Smooth muscle cell (in vitro differentiated cells): Measurements from ENCODE around the gene ADAP2. TPM values are rescaled to one million over a fixed set of nuclear protein-coding genes. Genes with fewer than 3 reads are reported as not detected.

Experiments
- DNase-seq: peaks from one replicate; lab custom pipeline; 2025; ENCODE audit not compliant: unreplicated experiment; lab: John Stamatoyannopoulos, UW
- H2AFZ ChIP-seq: fragments of 200-600 bp; sonication (generic); 2 replicates; pipeline ENCODE4 v1.6.0; 2016; ENCODE audit warnings: antibody characterized with exemption, low read depth, mild to moderate bottlenecking
- H3F3A ChIP-seq: fragments of 200-600 bp; sonication (generic); 2 replicates; pipeline ENCODE4 v1.6.0; 2017; ENCODE audit warnings: antibody characterized with exemption, low read depth
- H3K27ac ChIP-seq: fragments of 200-600 bp; sonication (generic); 2 replicates; pipeline ENCODE4 v1.5.1; 2016; ENCODE audit warnings: low read depth, mild to moderate bottlenecking
- H3K27me3 ChIP-seq: fragments of 200-600 bp; sonication (generic); 2 replicates; pipeline ENCODE4 v1.6.1; 2016; ENCODE audit warnings: low read depth, mild to moderate bottlenecking
- H3K36me3 ChIP-seq: fragments of 200-600 bp; sonication (generic); 2 replicates; pipeline ENCODE4 v1.5.1; 2016; ENCODE audit warnings: low read depth
- H3K4me1 ChIP-seq: fragments of 200-600 bp; sonication (generic); 2 replicates; pipeline ENCODE4 v1.5.1; 2016; ENCODE audit warnings: low read depth
- H3K4me2 ChIP-seq: fragments of 200-600 bp; sonication (generic); 2 replicates; pipeline ENCODE4 v1.6.0; 2016; ENCODE audit warnings: mild to moderate bottlenecking
- H3K4me3 ChIP-seq: fragments of 200-600 bp; sonication (generic); 2 replicates; pipeline ENCODE4 v1.5.1; 2016; ENCODE audit warnings: mild to moderate bottlenecking
- H3K79me2 ChIP-seq: fragments of 200-600 bp; sonication (generic); 2 replicates; pipeline ENCODE4 v1.6.0; 2016; ENCODE audit warnings: low read depth, mild to moderate bottlenecking
- H3K9ac ChIP-seq: fragments of 200-600 bp; sonication (generic); 2 replicates; pipeline ENCODE4 v1.6.0; 2016; ENCODE audit warnings: low read depth
- H3K9me3 ChIP-seq: fragments of 200-600 bp; sonication (generic); replicated peaks from 2 replicates; pipeline ENCODE4 v1.5.1; 2016; ENCODE audit warnings: low read depth
- H4K20me1 ChIP-seq: fragments of 200-600 bp; sonication (generic); 2 replicates; pipeline ENCODE4 v1.6.0; 2016; ENCODE audit warnings: low read depth
- CTCF ChIP-seq: fragments of 200-600 bp; sonication (generic); IDR thresholded peaks from 2 replicates; pipeline ENCODE4 v1.5.1; 2017; ENCODE audit warnings: borderline replicate concordance, mild to moderate bottlenecking, antibody characterized with exemption; ENCODE audit not compliant: insufficient read depth, poor library complexity, severe bottlenecking
- WGBS: methylation state at CpG from one replicate; pipeline ENCODE4 v1.1.7; 2016; ENCODE audit warnings: low lambda C conversion rate; 5-methylcytosine and 5-hydroxymethylcytosine counted together
- polyA plus RNA-seq: library from polyadenylated mRNA; unstranded; fragments of >200 nt; fragmentation: Nextera tagmentation; extraction: Ambion mirVana; gene quantifications from 2 replicates; pipeline ENCODE4 v1.2.1, GENCODE V29; 2016
- total RNA-seq: library from RNA; depleted of rRNA; stranded (reverse); fragments of >200 nt; gene quantifications from 2 replicates; pipeline ENCODE4 v1.2.3, GENCODE V29; 2014

Gene ADAP2
- total and polyA plus RNA-seq, 2 experiments from 2014 or later: 0.13 to 0.43 TPM

GRCh38 chr17:30992551-30992950, 70.8 kb downstream of the ADAP2 start:
- no peak overlapping the region for H3K4me2 ChIP-seq
- no peaks in the 10 kb centered on the region for H3F3A ChIP-seq
- 92% methylated on average over 3 of the region's 3 CpGs for WGBS
- no peaks in the 10 kb centered on the region for H4K20me1 ChIP-seq
- no peaks in the 10 kb centered on the region for H3K79me2 ChIP-seq
- no peak for DNase-seq
- H3K9ac ChIP-seq: no peak overlapping the region
- H3K27ac ChIP-seq: no peak overlapping the region
- no peak overlapping the region for H2AFZ ChIP-seq
- H3K4me1 ChIP-seq: no peaks in the 10 kb centered on the region
- H3K27me3 ChIP-seq: no peaks in the 10 kb centered on the region
- no peak for TF ChIP-seq CTCF
- H3K36me3 ChIP-seq: no peaks in the 10 kb centered on the region
- no peaks in the 10 kb centered on the region for H3K9me3 ChIP-seq
- H3K4me3 ChIP-seq: no peak overlapping the region

- no peak overlapping the region for H3K4me3 ChIP-seq
Measured at GRCh38 chr17:30995347-30995746, 73.6 kb downstream of the ADAP2 start.

GRCh38 chr17:30996486-30996885, 74.7 kb downstream of the ADAP2 start:
- no peaks in the 10 kb centered on the region for H3F3A ChIP-seq
- H3K9me3 ChIP-seq: no peaks in the 10 kb centered on the region
- H3K36me3 ChIP-seq: no peaks in the 10 kb centered on the region
- no peaks in the 10 kb centered on the region for H3K27me3 ChIP-seq
- no peak overlapping the region for H3K9ac ChIP-seq
- TF ChIP-seq CTCF: no peak
- DNase-seq: no peak
- no peak overlapping the region for H3K4me3 ChIP-seq
- H3K27ac ChIP-seq: no peak overlapping the region
- 100% methylated on average over 3 of the region's 3 CpGs for WGBS
- no peak overlapping the region for H2AFZ ChIP-seq
- no peak overlapping the region for H3K4me2 ChIP-seq
- H3K79me2 ChIP-seq: no peaks in the 10 kb centered on the region
- H3K4me1 ChIP-seq: no peaks in the 10 kb centered on the region
- H4K20me1 ChIP-seq: no peaks in the 10 kb centered on the region

More at GRCh38 chr17:30995347-30995746, 73.6 kb downstream of the ADAP2 start:
- no peak overlapping the region for H3K27ac ChIP-seq
- H3K27me3 ChIP-seq: no peaks in the 10 kb centered on the region
- no peak overlapping the region for H3K4me2 ChIP-seq
- no peaks in the 10 kb centered on the region for H3K36me3 ChIP-seq
- no peaks in the 10 kb centered on the region for H3K79me2 ChIP-seq
- no peaks in the 10 kb centered on the region for H3F3A ChIP-seq
- H3K4me1 ChIP-seq: no peaks in the 10 kb centered on the region
- no peak overlapping the region for H2AFZ ChIP-seq
- H3K9ac ChIP-seq: no peak overlapping the region
- WGBS: 100% methylated on average over 3 of the region's 3 CpGs
- H3K9me3 ChIP-seq: no peaks in the 10 kb centered on the region
- no peak for TF ChIP-seq CTCF
- DNase-seq: no peak
- no peaks in the 10 kb centered on the region for H4K20me1 ChIP-seq

DNA sequence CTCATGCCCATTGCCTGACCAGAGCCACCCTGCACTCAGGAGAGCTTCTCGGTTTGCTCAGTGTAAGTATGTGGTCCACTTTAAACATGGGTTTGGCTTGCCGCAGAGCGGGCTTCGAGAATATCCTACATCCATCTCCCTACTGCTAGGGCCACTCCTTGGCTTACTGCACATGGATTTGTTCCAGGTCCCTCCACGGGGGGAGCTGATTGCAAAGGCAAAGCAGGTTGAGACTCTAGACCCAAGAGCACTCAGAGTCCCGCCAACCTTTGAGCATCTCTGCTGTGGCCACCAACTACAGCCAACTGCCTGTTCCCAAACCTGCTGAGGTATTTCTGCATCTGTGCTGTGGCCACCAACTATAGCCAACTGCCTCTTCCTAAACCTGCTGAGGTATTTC, 75.5 kb downstream of the ADAP2 start:
- WGBS: 97% methylated on average over 6 of the region's 6 CpGs
- Histone ChIP-seq H3K27ac (no peak overlapping the region), H3K79me2 (no peaks in the 10 kb centered on the region), H3K9ac (no peak overlapping the region), H3K4me1 (no peaks in the 10 kb centered on the region), H3K4me3 (no peak overlapping the region), H3K4me2 (no peak overlapping the region), H3K36me3 (no peaks in the 10 kb centered on the region), H3K27me3 (no peaks in the 10 kb centered on the region), H3K9me3 (no peaks in the 10 kb centered on the region), H4K20me1 (no peaks in the 10 kb centered on the region), H3F3A (no peaks in the 10 kb centered on the region), H2AFZ (no peak overlapping the region)
- DNase-seq: no peak
- no peak for TF ChIP-seq CTCF
